SK-N-SH (cell line): Measurements from ENCODE around the gene RBM20. TPM values are rescaled to one million over a fixed set of nuclear protein-coding genes. Genes with fewer than 3 reads are reported as not detected.

Source experiments
- CTCF ChIA-PET: fragments of 300-600, 350-600 bp; formaldehyde crosslinking; extraction: SDS; loops from one replicate; lab custom pipeline; 2021; lab: Yijun Ruan, JAX
- POLR2A ChIA-PET: fragments of 350-600 bp; sonication (Branson Sonifier 250); formaldehyde crosslinking; extraction: SDS; loops from one replicate; lab custom pipeline; 2020; ENCODE audit warnings: antibody characterized with exemption, inconsistent platforms; lab: Yijun Ruan, JAX
- DNase-seq: peaks from one replicate; pipeline ENCODE4 v3.0.0; 2012
- H2AFZ ChIP-seq: fragments of 200-600 bp; sonication (generic); 2 replicates; pipeline ENCODE4 v1.8.1; 2016; ENCODE audit warnings: antibody characterized with exemption, mild to moderate bottlenecking, low read depth
- H3F3A ChIP-seq: fragments of 200-600 bp; sonication (generic); replicated peaks from 2 replicates; pipeline ENCODE3; 2016; ENCODE audit warnings: antibody characterized with exemption, mild to moderate bottlenecking; ENCODE audit not compliant: insufficient read depth
- H3K27ac ChIP-seq, 2 experiments: fragments of 200-500 bp in 1 of 2; fragments of 200-600 bp in 1 of 2; sonication (Bioruptor generic) in 1 of 2; sonication (generic), shearing (Covaris generic) in 1 of 2; 2 replicates each; pipeline versions ENCODE4 v1.5.1 to v1.6.1; 2014 to 2016; ENCODE audit warnings: low read depth in 2 of 2, inconsistent platforms in 1 of 2, low read length in 1 of 2, mild to moderate bottlenecking in 1 of 2, mixed read lengths in 1 of 2
- H3K27me3 ChIP-seq: fragments of 200-600 bp; sonication (generic), shearing (Covaris generic); 2 replicates; pipeline ENCODE4 v1.6.1; 2016; ENCODE audit warnings: mixed run types; ENCODE audit not compliant: insufficient read depth
- H3K36me3 ChIP-seq, 2 experiments: fragments of 200-500 bp in 1 of 2; fragments of 200-600 bp in 1 of 2; sonication (Bioruptor generic) in 1 of 2; sonication (generic) in 1 of 2; replicated peaks in 1 of 2; 2 replicates each; pipeline versions ENCODE3 to v1.5.1; 2014 to 2016; ENCODE audit warnings: low read length in 1 of 2, mild to moderate bottlenecking in 1 of 2; ENCODE audit not compliant: insufficient read depth in 2 of 2, control insufficient read depth in 1 of 2
- H3K4me1 ChIP-seq, 2 experiments: fragments of 200-500 bp in 1 of 2; fragments of 200-600 bp in 1 of 2; sonication (Bioruptor generic) in 1 of 2; sonication (generic), shearing (Covaris generic) in 1 of 2; 2 replicates each; pipeline versions ENCODE4 v1.5.1 to v1.6.1; 2014 to 2016; ENCODE audit warnings: low read depth in 1 of 2, low read length in 1 of 2, mixed run types in 1 of 2; ENCODE audit not compliant: insufficient read depth in 2 of 2, control insufficient read depth in 1 of 2
- H3K4me2 ChIP-seq: fragments of 200-600 bp; sonication (generic), shearing (Covaris generic); 2 replicates; pipeline ENCODE4 v1.6.1; 2017; ENCODE audit warnings: mixed run types
- H3K4me3 ChIP-seq, 2 experiments: fragments of 200-500 bp in 1 of 2; fragments of 200-600 bp in 1 of 2; sonication (Bioruptor generic) in 1 of 2; sonication (generic), shearing (Covaris generic) in 1 of 2; 2 replicates each; pipeline versions ENCODE4 v1.5.1 to v1.8.1; 2014 to 2016; ENCODE audit warnings: low read depth in 2 of 2, inconsistent platforms in 1 of 2, low read length in 1 of 2, mild to moderate bottlenecking in 1 of 2, mixed read lengths in 1 of 2, moderate library complexity in 1 of 2
- H3K79me2 ChIP-seq: fragments of 200-600 bp; sonication (generic); 2 replicates; pipeline ENCODE4 v1.8.1; 2017; ENCODE audit warnings: mild to moderate bottlenecking; ENCODE audit not compliant: insufficient read depth
- H3K9ac ChIP-seq: fragments of 200-600 bp; sonication (generic); 2 replicates; pipeline ENCODE4 v1.6.1; 2017; ENCODE audit warnings: mixed run types
- H3K9me2 ChIP-seq: fragments of 200-600 bp; sonication (generic); 2 replicates; pipeline ENCODE4 v1.6.1; 2017; ENCODE audit warnings: mixed run types
- H3K9me3 ChIP-seq: fragments of 200-600 bp; sonication (generic); 2 replicates; pipeline ENCODE4 v1.6.1; 2017; ENCODE audit warnings: mixed run types, mild to moderate bottlenecking, moderate library complexity
- H4K20me1 ChIP-seq: fragments of 200-600 bp; sonication (generic); 2 replicates; pipeline ENCODE4 v1.6.1; 2017; ENCODE audit warnings: mild to moderate bottlenecking, mixed run types; ENCODE audit not compliant: insufficient read depth
- CHD2 ChIP-seq: fragments of 150-350 bp; IDR thresholded peaks from 2 replicates; pipeline ENCODE4 v1.6.1; 2018; ENCODE audit warnings: low read length; ENCODE audit not compliant: partially characterized antibody
- ELF1 ChIP-seq: IDR thresholded peaks from 2 replicates; pipeline ENCODE4 v1.4.0; 2012
- EP300 ChIP-seq, 2 experiments: IDR thresholded peaks; 2 replicates each; pipeline versions ENCODE4 v1.4.0 to v1.6.1; 2012; ENCODE audit warnings: borderline replicate concordance in 1 of 2, low read depth in 1 of 2, low read length in 1 of 2
- FOXM1 ChIP-seq: IDR thresholded peaks from 2 replicates; pipeline ENCODE4 v1.4.0; 2012; ENCODE audit warnings: low read depth, mild to moderate bottlenecking
- GABPA ChIP-seq: IDR thresholded peaks from 2 replicates; pipeline ENCODE4 v1.4.0; 2012; ENCODE audit warnings: low read depth, mild to moderate bottlenecking
- IRF3 ChIP-seq: fragments of 150-350 bp; IDR thresholded peaks from 2 replicates; pipeline ENCODE4 v1.6.1; 2016; ENCODE audit warnings: mild to moderate bottlenecking, low read depth, low read length
- MXI1 ChIP-seq: IDR thresholded peaks from 2 replicates; pipeline ENCODE4 v1.6.1; 2012; ENCODE audit warnings: mild to moderate bottlenecking, low read depth, low read length, improper control_type of control experiment
- NFIC ChIP-seq: IDR thresholded peaks from 2 replicates; pipeline ENCODE4 v1.4.0; 2012; ENCODE audit warnings: borderline replicate concordance
- SIN3A ChIP-seq: IDR thresholded peaks from 2 replicates; pipeline ENCODE4 v1.6.1; 2012; ENCODE audit warnings: low read depth, mild to moderate bottlenecking, low read length, moderate library complexity, borderline replicate concordance
- SMC3 ChIP-seq: IDR thresholded peaks from 2 replicates; pipeline ENCODE4 v1.6.1; 2012; ENCODE audit warnings: low read depth, low read length, improper control_type of control experiment
- TAF1 ChIP-seq: IDR thresholded peaks from 2 replicates; pipeline ENCODE4 v1.6.1; 2012; ENCODE audit warnings: low read depth, mild to moderate bottlenecking, low read length, moderate library complexity, borderline replicate concordance
- TEAD4 ChIP-seq: IDR thresholded peaks from 2 replicates; pipeline ENCODE4 v1.4.0; 2012; ENCODE audit warnings: mild to moderate bottlenecking, borderline replicate concordance; ENCODE audit not compliant: insufficient read depth
- USF1 ChIP-seq: IDR thresholded peaks from 2 replicates; pipeline ENCODE4 v1.4.0; 2012; ENCODE audit warnings: low read depth, borderline replicate concordance
- YY1 ChIP-seq: IDR thresholded peaks from 2 replicates; pipeline ENCODE4 v1.4.0; 2012; ENCODE audit warnings: low read depth, mild to moderate bottlenecking
- ZBTB33 ChIP-seq: IDR thresholded peaks from 2 replicates; pipeline ENCODE4 v1.4.0; 2012; ENCODE audit warnings: low read depth, borderline replicate concordance
- WGBS: methylation state at CpG from one replicate; pipeline ENCODE4 v1.1.6; 2017; ENCODE audit warnings: low lambda C conversion rate; 5-methylcytosine and 5-hydroxymethylcytosine counted together
- polyA plus RNA-seq, 3 experiments: library from polyadenylated mRNA; depleted of rRNA; stranded (reverse); fragments of >200 nt; gene quantifications; 2 replicates each; pipeline ENCODE4 v1.2.3, GENCODE V29; 2012

RBM20 gene
- polyA plus RNA-seq, 1 of the 3 experiments (the other 2 are of a cell fraction) = 0.64 TPM

DNA sequence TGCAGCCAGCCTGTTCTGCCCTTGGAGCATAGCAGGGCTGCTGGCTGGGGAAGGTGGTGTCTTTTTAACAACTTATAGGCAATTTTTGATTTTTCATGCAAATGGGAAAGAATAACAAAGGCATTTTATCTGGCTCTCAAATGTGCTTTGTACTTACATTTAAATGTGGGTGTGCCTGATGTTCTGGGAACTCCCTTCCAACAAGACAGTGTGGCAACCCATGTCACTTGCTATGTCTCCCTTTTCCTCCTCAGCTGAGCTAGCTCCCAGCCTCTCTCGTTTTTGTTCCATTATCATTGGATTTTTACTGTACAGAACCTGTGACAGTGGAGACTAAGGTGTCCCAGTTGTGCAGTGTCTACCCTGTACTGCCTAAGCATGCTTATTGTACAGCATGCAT is 134.1 kb downstream of the RBM20 start:
- no peaks in the 10 kb centered on the region for H3K27me3 ChIP-seq
- DNase-seq = no peak
- H3K9ac ChIP-seq = no peak overlapping the region
- ChIA-PET POLR2A (no interaction called here), CTCF (interaction anchor here (1.2 to 1.6 kb wide), 2 partner anchors 13 to 32 kb away, joined by 3 read pairs; no protein-coding TSS in a partner anchor)
- H3K9me2 ChIP-seq = no peaks in the 10 kb centered on the region
- no peaks in the 10 kb centered on the region for H3K9me3 ChIP-seq
- H3K4me1 ChIP-seq = peaks cover 4 to 48% of the 10 kb centered on the region in 2 experiments; a peak in 2 of 4 replicates
- no peaks in the 10 kb centered on the region for H3K36me3 ChIP-seq
- H3K4me2 ChIP-seq = no peak overlapping the region
- WGBS = 23% methylated on average over 1 of the region's 1 CpG
- H3K4me3 ChIP-seq = no peak overlapping the region
- peaks cover 3% of the 10 kb centered on the region for H3F3A ChIP-seq
- H4K20me1 ChIP-seq = no peaks in the 10 kb centered on the region
- H3K27ac ChIP-seq = no peak overlapping the region; a peak in 1 of 4 replicates
- no peaks in the 10 kb centered on the region for H3K79me2 ChIP-seq
- TF ChIP-seq SMC3 (no peak), CHD2 (no peak), EP300 (IDR thresholded peaks at IDR 0.05; ENCODE audit: borderline replicate concordance in 1 of 2, low read depth in 1 of 2, low read length in 1 of 2) (no peak), TAF1 (no peak), ZBTB33 (no peak), NFIC (no peak), MXI1 (no peak), GABPA (no peak), TEAD4 (no peak), ELF1 (no peak), YY1 (no peak)
- no peak overlapping the region for H2AFZ ChIP-seq

DNA sequence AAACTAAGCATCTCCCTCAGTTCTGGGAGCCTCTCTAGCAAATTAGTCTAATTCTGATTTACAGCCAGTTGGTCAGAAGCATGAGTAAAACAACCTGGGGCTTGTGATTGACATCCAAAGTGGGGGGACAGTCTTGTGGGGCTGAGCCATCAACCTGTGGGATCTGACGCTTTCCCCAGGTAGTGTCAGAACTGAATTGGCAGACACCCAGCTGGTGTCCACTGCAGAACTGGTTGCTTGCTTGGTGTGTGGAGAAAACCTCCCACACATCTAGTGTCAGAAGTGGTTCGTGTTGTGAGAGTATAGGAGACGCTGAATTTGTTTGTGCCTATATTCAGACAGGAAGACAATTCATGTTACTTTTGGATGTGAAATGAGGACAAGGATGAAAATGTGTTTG is 135.4 kb downstream of the RBM20 start:
- TF ChIP-seq SIN3A (no peak), FOXM1 (no peak), EP300 (IDR thresholded peaks at IDR 0.05; ENCODE audit: borderline replicate concordance in 1 of 2, low read depth in 1 of 2, low read length in 1 of 2) (no peak), USF1 (no peak), IRF3 (no peak)
- TF ChIP-seq, all 33 proteins: peak for 0
- no peak overlapping the region for H3K4me2 ChIP-seq
- H4K20me1 ChIP-seq = no peaks in the 10 kb centered on the region
- H3K4me3 ChIP-seq = no peak overlapping the region
- H3K9me2 ChIP-seq = no peaks in the 10 kb centered on the region
- WGBS = 65% methylated on average over 3 of the region's 3 CpGs
- no peak overlapping the region for H3K9ac ChIP-seq
- ChIA-PET CTCF (interaction anchor here (1.2 to 3.0 kb wide), 5 partner anchors 10 to 33 kb away, joined by 3 to 14 read pairs (median 4); no protein-coding TSS in a partner anchor), POLR2A (no interaction called here)
- H3K27me3 ChIP-seq = no peaks in the 10 kb centered on the region
- no peak overlapping the region for H2AFZ ChIP-seq
- peak overlapping the region in 1 of 2 experiments; percentile 50; a peak in 1 of 4 replicates for H3K27ac ChIP-seq
- H3K36me3 ChIP-seq = no peaks in the 10 kb centered on the region
- H3K79me2 ChIP-seq = no peaks in the 10 kb centered on the region
- peaks cover 2 to 48% of the 10 kb centered on the region in 2 experiments; a peak in 2 of 4 replicates for H3K4me1 ChIP-seq
- no peaks in the 10 kb centered on the region for H3K9me3 ChIP-seq
- DNase-seq = no peak
- H3F3A ChIP-seq = no peaks in the 10 kb centered on the region
